CD4-positive, alpha-beta T cell treated with Interleukin-2 at 100 ng/mL for 4 hours (primary cell): ENCODE data around the gene TMPRSS6.

Experiments
- DNase-seq: peaks from one replicate; pipeline ENCODE4 v3.0.0-alpha.2; 2020; ENCODE audit warnings: low spot score

Gene TMPRSS6

DNA sequence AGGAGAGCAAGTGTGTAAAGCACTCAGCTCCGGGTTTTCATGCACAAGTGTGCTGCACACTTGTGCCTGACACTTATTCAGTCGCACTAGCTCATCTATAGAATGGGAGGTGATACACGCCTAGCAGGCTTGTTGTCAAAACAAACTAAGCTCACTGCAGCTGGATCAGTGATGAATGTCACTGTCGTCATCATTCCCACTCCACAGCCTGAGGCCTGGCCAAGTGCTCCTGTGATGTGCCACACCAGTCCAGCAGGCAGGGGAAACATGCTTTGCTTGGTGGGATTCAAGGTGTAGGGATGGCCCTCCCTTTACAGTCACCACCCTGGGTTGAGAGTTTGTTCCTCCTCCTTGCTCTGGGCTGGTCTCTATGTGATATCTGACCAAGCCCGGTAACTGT, 83.2 kb downstream of the TMPRSS6 start:
- DNase-seq = no peak

DNA sequence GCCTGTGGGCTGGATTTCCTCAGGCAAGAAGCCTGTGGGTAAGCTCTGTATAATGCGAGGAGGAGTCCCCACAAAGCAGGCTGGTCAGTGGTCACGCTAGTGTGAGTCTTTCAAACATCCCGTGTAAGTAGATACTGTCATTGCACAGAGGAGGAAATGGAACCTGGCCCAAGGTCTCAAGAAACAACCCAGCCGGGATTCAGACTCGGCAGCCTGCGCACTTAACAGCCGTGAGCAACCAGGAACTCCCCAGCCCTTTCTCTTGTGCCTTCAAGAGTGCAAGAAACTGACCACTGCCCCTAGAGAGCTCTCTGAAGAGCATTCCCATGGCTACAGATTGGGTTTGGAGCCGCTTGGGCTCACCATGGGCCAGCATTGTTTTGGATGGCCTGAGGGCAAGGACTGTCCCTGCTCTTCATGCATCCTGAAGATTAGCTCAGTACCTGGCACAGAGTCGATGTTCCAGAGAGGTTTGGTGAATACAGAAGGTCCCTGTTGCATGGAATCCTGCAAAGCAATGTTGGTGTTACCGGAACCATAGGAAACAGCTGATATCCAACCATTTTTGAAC, 83.9 kb downstream of the TMPRSS6 start:
- DNase-seq = no peak

DNA sequence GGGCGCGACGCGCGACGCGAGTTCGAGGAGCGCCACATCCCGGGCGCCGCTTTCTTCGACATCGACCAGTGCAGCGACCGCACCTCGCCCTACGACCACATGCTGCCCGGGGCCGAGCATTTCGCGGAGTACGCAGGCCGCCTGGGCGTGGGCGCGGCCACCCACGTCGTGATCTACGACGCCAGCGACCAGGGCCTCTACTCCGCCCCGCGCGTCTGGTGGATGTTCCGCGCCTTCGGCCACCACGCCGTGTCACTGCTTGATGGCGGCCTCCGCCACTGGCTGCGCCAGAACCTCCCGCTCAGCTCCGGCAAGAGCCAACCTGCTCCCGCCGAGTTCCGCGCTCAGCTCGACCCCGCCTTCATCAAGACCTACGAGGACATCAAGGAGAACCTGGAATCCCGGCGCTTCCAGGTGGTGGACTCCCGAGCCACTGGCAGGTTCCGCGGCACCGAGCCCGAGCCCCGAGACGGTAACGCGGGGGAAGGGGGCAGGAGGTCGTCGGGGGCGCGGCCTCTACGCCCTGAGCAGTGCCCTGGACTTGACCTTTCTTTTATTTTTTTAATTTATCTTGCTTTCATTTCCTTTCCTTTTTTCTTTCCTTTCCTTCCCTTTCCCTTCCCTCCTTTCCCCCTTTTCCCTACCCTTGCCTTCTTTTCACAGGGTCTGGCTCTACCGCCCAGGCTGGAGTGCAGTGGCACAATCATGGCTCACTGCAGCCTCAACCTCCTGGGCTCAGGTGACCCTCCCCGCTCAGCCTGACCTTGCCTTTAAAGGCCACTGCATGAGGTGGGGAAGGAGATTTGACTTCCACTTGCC, 85.0 kb downstream of the TMPRSS6 start:
- DNase-seq = no peak

DNA sequence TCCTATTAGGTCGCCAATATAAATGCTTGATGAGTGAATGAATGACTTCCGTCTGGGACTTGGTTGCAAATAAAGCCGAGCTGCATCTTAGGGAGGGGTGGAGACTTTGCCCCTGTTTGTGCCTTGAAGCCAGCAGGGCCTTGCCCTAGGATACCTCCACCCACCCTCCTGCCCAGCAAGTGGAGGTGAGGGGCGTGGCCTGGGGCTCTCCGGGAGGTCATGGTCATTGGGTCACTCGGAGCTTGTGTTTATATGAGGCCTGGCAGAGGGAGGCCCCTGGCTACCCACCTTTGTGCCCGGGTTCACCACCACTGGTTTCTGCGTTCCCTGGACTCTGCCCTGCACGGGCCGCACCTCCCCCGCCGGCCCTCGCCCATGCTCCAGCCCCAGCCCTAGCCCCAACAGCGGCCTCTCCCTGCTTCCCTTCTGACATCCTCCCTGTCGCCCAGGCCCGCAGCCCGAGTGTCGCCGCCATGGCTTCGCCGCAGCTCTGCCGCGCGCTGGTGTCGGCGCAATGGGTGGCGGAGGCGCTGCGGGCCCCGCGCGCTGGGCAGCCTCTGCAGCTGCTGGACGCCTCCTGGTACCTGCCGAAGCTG, 85.7 kb downstream of the TMPRSS6 start:
- no peak for DNase-seq

DNA sequence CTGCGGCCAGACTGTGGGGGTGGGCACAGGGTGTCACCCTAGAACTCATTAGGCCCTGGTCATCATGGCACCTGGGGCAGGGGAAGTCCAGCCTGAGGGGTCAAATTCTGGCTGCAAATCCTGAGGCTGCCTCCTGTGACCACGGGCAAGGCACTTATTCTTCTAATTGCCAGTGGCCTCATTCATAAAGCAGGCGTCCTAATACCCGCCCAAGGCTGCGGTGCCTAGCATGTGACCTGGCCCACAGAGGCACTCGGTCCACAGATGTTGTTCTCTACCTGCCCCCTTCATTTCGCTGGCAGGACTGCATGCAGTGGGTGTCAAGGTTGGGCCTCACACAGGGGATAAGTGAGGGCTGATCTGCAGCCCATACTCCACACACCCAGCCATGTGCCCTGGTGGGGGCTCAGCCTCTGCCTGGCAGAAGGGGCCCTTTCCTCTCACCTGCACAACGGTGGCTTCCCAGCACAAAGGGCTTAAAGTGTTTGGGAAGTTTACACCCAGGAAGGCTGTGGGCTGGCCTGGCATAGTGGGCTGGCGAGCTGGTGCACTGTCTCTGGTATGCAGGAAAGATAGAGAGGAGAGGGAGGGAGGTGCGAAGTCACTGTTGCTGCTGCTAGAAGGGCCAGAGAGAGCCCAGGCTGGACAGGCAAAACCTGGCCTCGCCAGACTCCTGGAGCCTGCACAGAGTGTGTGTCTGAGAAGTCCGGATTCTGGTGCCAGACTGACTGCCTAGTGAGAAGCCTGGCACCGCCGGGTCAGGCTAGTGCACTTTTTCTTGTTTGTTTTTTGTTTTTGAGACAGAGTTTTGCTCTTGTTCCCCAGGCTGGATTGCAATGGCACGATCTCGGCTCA, 86.8 kb downstream of the TMPRSS6 start:
- DNase-seq = no peak

DNA sequence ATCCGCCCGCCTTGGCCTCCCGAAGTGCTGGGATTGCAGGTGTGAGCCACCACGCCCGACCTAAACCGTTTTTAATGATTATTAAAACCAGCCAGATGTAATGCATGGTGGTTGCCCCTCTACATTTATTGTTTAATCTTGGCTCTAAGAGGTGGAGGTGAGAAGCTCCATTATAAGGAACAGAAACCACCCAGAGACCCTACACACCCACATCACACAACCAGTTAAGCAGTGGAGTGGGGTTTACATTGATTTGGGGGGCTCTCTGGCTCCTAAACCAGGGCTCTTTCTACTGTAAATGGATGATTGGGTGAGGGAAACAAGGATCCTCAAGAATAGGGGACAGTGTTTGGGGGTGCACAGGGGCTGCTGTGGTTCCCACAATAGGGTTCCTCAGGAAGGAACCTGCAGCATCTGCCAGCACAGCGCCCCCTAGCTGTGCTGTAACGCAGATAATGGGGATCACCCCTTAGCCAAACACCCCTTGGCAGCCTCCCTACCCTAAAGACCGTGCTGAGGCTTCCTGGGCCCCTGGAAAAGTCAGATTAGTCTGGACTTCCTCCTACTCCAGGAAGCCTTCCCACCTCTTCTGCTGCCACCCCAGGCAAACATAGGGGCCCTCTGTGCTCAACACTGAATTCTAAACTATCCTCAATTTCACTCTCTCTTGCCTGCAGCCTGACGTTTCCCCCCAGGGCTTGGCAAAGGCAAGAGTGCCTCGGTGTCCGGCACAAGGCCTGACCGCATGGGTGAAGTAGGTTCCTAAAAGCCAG, 87.6 kb downstream of the TMPRSS6 start:
- DNase-seq = peak; percentile 58

DNA sequence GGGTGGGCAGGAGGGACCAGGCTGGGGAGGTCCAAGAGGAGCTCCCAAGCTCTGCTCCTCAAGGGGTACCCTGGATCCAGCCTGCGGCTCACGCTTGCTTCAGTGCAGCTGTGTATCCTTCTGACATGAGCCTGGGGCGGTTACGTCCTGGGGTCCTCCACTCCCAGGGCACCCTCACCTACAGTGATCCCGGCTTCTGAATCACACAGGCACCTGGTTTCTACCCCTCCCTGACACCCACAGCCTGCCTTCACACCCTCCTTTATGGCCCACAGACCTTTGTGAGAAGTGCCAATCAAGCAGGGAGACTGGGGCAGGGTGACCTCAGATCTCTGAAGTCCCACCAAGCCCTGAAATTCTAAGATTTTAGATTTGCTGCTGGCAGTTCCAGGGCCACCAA, 88.5 kb downstream of the TMPRSS6 start:
- DNase-seq = no peak

DNA sequence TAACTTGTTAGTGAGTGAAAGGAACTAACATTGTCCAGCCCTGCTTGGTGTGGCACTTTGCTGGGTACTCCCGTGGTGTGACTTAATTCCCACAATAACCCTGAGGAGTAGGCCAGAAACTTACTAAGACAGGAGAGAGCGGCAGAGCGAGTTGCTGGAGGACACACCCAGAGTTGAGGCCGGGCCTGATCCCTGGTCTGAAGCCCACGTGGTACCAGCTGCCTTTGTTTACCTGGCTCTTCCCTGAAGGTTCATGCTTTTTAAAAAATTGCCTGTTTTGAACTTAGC, 89.4 kb downstream of the TMPRSS6 start:
- DNase-seq = no peak

DNA sequence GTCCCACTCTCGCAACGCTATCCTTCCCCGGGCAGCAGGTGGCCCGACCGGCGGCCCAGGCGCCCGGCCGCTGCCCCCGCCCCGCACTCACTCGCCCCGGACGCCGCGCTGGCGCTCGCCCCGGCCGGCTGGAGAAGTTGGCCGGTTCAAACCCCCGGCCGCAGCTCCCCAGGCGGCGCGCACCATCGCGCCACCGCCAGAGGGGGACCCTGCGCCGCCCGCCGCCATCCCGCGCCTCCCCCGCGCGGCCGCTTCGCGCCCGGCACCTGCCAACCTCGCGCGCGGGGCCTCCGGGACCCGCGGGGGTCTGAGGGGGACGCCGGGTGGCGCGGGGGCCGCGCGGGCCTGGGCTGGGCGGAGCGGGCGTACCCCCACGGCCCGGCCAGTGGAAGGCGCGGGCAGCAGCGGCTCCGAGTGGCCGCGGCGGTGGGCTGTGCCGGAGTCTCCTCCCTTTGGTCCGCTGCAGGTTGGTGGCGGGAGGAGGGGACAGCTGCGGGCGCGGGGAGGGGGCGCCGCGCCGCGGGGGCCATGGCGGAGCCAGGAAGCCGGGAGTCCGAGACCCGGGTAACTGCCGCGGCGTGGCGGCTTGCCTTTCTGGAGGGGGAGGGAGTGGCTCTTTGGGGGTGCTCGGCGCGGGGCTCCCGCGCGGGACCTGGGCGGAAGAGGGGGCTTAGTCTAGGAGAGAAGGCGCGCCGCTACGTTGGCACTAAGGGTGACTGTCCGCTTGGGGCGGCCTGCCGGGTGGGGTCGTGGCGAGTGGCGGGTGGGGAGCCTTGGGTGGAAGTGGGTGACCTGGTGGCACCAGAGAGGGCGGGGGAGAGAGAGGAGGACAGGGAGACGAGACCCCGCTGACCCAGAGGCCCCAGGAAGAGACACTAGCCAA, 90.0 kb downstream of the TMPRSS6 start, which contains the start of the genes MPST and TST:
Gene MPST, plus strand, starts transcription at position 434 of the 883 bp plus-strand sequence. Its CDS starts 95 bp downstream, at position 529.
Gene TST, minus strand, starts transcription at position 139 of the 883 bp plus-strand sequence. CDS start 715 bp downstream, outside the sequence.
- peak; percentile 34 for DNase-seq

DNA sequence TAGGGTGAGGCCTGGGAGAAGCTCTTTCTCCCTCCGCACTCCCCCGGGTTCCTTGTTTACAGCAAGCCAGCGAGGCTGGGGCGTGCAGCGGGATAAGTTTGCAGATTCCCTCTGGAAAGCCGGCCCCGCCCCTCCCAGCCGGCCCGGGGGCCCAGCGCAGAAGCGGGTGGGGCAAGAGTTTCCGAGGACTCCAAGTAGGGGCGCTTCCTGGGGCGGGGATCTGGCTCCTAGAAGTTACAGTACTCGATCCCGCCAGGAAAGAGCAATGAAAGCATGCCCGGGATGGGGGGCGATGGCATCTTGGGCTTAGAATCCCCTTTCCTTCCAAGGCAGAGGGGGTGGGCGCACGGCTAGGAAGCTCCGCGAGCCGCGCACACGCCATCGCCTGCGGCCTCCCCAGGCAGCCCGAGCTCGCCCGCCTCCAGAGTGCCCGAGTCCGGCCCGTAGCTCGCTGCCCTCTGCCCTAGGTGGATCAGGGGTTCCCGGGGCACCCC, 90.7 kb downstream of the TMPRSS6 start:
- DNase-seq = no peak

DNA sequence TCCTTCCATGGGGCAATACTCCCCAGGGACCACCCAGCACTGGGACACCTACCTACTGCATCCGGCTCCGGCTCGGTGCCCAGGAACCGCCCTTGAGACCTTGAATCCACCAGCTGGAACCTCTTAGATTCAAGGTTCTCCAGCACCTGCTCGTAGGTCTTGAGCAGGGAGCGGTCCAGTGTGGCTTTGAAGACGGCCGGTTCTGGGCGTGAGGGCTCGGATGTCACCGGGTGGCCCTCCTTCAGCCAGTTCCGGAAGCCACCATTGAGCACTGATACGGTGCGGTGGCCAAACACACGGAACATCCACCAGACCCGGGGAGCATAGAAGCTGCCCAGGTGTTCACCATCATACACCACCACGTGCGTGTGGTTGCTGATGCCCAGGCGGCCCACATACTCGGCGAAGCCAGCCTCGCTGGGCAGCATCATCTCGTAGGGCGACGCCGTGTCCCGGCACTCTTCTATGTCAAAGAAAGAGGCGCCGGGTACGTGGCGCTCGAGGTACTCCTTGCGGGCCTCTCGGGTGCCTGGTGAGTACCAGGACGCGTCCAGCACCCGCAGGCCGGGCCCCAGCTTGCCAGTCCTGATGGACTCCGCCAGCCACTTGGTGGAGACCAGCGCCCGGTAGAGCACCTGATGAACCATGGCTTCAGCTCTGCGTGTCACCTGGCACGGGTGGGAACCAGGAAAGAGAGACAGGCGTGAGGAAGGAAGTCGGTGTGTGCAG, 91.3 kb downstream of the TMPRSS6 start:
- DNase-seq = no peak

DNA sequence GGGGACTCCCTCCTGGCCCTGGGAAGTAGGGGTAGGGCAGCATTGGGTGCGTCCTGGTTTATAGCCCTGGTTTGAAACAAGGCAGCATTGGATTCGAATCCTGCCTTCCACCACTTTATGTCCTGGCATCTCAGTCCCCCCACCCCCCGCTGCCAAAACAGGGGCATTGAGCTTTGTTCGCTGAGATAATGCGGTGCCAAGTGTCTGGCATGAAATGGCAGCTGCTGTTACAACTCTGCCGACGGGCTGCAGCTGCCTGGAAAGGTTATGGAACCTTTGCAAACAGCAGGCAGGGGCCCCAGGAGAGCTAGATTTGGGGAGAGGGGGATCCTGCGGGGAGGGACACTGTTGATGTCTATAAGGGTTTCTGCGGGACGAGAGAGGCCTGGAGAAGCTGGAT, 92.2 kb downstream of the TMPRSS6 start:
- no peak for DNase-seq

DNA sequence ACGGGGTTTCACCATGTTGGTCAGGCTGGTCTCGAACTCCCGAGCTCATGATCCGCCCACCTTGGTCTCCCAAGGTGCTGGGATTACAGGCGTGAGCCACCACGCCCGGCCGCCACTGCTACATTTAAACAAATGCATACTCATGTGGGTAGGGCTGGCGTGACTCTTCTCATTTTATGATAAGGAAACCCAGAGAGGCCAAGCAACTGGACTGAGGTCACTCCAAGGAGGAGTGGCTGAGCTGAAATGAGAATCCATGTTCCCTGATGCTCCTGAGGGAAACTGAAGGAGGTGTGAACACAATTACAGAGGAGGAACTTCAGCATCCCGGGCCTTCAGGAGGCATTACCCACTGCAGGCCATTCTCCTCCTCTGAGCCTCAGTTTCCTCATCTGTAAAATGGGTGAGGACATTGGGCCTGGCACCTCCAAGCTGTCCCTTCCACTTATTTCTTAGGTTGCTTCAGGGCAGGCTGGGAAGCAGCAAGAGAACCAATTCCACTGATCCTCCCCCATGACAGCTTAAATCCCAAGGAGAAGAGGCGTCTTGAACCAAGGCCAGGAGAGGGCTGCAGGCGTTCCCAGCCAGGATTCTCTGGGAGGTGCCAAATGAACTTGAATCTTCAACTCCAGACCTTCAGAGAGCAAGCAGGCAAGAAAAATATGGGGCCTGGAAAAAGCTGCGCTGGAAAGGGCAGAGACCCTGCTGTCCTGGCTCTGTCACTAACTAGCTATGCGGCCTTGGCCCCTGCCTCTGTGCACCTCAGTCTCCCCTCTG, 93.2 kb downstream of the TMPRSS6 start:
- DNase-seq = no peak

DNA sequence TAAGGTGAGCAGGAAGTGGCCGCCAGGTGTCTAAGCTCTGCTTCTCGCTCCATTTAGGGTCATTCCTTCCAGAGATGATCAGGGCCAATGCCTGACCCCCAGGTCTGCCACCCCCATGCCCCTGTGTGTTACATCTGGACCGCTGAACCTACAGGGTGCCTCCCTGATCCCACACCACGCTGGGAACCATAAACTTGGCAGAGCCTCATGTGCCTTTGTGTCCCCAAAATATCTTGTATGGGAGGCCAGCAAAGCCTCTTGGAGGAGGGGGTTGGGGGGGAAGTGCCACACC, 94.0 kb downstream of the TMPRSS6 start:
- DNase-seq = no peak
